Stimulated activated CD8-positive, alpha-beta memory T cell treated with anti-CD3 and anti-CD28 coated beads, Interleukin-7, amount 100 ng/mL, for 24 hours (primary cell): Measurements from ENCODE around the gene NKIRAS1.
"Not testable (repeated sequence)": the region's sequence is repeated elsewhere in the genome, so short reads cannot be mapped to it uniquely, and the experiment has no call there.

Source experiments
- DNase-seq: peaks from one replicate; pipeline ENCODE4 v3.0.0-alpha.2; 2020; ENCODE audit warnings: low read depth

The NKIRAS1 gene

DNA sequence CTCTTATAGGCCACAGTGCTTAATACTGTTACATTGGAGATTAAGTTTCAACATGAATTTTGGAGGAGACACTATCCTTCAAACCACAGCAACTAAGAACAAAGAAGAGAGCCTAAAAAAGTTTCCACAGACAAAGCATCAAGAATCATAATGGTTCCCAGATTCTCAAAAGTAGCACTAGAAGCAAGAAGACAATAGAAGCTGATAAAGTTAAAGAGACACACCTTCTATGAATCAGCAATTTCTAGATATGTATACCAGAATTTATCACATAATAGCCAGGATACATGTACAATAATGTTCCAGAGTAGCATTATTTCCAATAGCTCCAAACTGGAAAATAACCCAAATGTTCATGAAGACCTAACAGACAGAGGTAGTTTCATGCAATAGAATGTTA, 12.2 kb downstream of the NKIRAS1 start:
- no peak for DNase-seq

DNA sequence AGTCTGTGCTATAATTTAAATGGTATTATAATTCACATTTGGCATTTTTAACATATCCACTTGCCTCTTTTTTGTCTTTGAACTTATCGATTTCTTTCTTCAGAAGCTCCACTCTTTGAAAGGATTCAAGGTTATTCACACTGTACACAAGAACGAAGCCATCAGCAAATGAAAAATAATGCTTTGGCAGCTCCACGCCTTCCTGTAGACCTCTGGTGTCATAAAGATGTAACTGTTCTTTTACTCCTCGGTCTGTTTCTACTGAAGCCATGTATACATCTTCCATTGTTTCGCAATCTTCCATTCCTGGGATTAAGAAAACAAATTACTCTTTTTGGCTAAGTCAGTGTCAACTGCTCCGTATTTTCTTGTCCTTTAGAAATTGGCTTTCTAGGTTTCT, 16.0 kb downstream of the NKIRAS1 start:
- no peak for DNase-seq

DNA sequence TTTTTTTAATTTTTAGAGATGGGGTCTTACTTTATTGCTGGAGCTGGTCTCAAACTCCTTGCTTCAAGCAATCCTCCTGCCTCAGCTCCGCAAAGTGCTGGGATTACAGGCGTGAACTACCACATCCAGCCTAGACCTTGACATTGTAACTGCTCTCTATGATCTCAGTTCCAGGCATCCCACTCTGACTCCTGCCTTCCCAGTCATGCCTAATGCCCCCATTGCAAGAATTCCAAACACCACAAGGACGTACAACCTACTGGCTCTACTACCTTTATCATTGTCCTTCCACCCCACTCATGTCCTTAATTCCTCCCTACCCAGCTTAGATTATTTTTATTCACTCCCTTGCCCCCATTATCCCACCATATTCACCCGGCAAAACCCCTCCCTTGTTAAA, 21.6 kb downstream of the NKIRAS1 start:
- no peak for DNase-seq

DNA sequence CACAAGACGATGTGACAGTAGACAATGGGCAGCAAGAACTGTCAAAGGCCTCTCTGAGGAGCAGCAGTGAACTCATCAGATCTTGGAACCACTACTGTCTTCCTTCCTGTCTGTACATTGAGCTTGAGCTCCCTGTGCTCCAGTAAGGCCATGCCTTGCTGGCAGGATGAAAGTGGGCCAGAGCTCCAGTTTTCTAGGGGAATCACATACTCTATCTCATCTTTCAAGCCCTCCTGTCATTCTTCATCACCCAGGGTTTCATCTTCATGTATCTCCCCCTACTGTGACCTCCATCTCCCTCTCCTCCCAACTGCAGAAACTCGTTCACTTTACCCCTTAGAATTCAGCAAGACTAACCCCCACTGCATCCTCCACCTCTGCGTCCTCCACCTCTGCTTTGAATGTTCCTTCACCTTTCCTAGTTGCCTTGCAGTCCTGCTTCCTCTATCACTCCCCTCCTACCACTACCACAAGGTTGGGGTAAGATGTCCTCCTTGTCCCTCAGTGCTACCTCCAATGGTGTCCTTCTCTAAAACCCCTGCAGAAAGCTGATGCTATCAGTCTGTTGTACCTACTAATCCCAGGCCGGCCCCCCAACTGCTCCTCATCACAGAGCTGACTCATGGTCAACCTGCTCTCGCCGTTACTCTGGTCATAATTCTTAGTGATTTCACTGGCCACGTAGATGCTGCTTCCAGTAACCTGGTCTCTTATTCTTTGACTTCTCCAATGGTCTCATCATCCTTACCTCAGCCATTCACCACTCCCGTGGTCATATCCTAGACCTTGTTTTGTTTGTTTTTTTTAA, 22.3 kb downstream of the NKIRAS1 start:
- DNase-seq = no peak

DNA sequence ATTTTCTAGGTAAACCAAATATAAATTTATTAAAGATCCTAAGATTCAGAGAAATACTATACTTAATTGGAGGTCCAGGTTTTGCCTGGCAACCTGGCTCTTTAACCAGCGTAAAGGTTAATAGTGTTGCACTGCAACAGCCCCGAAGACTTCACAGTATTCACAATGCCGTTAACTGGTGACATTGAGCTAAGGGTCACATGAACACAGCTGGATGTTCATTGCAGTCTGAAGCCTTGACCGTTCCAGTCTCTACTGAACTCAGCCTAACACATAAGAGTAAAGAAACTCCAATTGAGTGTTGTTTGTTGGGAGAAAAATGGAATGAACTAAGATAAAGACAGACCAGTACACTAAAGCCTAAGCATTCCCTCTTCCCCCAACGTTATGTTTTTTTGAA, 26.8 kb downstream of the NKIRAS1 start:
- no peak for DNase-seq

DNA sequence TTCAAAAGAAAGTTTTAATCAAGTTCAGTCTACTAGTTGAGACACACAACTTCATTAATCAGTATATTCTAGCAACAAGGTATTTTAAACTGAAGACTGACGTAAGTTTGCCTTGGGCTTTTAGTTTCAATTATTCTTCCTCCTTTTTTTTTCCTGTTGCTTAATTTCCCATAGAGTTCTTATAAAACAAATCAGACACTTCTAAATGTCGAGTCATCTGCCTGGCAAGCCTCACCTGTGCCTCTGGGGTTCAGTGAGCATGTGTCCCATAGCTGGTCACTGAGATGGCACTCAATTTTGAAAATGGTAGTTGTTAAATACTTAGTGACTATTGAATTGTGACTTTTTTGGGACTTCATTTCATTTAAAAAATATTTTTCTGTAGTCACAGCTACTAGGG, 27.4 kb downstream of the NKIRAS1 start:
- no peak for DNase-seq

DNA sequence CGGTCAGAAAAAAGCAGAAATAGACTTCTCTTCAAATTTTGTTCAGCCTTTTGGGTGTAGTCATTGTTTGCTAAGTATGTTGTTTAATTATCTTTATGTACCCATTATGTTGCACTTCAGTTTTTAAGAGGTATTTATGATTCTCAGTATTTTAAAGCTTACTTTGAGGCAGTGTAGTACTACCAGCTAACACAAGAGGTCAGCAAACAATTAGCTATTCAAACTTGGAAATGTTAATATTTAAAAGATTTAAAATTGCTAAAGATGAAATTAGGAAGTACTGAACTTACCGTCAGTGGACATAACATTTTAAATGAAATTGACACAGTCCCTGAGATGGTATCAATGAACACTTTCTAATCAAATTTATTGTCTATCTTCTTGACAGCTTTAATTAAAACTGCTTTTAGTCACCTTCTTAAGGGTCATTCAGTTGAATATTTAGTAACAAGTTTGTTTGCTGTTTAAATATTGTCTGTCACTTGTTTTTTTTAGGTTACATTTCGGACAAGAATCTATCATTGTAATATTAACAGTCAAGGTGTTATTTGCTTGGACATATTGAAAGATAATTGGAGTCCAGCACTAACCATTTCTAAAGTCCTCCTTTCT, 28.1 kb downstream of the NKIRAS1 start:
- no peak for DNase-seq

DNA sequence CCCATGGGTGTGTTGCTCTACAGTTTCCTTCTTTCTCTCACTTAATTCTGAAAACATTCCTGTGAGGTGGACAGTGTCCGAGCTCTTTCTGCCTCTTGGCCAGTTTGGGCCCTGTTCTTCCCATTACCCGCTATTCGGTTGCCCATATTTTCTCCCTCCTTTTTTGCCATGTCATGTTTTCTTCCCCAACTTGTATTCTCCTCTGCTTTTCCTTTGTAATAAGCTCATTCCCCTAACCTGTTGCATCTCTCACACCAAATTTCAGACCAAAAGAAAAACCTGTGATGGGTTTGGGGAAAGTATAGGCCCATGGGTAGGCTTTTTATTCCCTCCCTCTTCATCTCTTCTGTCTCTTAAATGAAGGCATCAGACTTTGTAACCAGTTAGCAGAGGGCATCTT, 30.5 kb downstream of the NKIRAS1 start:
- DNase-seq = no peak

DNA sequence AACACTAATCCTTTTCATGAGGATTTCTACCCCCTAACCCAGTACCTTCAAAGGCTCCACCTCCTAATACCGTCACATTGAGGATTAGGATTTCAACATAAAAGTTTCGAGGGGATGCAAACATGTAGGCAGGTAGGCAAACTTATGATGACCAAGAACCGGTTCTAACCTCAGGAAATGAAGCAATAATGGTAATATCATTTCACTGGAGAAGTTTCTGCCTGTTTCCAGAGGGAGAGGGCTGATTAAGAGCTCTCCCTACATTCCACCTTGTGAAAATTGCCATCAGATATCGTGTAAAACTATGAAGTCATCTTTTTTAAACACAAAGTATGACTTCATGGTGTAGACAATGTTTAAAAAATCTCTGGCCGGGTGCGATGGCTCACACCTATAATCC, 31.6 kb downstream of the NKIRAS1 start:
- DNase-seq = no peak

DNA sequence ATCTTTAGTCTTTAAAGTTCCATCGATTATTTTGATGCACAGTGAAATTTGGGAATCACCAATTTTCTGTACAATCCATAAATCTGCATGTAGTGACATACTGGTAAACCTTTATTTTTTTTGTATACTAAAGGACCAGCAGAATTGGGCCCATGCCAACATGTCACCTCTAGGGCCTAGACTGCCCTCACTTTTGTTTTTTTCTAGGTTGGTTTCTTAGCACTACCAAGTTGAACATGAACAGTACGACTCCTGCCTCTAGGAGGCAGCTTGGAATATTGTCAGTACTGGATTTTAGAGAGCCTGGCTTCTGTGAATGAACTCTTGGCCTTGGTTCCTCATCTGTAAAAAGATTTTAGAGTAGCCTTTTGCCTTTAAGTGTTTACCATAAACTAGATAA, 32.3 kb downstream of the NKIRAS1 start:
- DNase-seq = no peak

DNA sequence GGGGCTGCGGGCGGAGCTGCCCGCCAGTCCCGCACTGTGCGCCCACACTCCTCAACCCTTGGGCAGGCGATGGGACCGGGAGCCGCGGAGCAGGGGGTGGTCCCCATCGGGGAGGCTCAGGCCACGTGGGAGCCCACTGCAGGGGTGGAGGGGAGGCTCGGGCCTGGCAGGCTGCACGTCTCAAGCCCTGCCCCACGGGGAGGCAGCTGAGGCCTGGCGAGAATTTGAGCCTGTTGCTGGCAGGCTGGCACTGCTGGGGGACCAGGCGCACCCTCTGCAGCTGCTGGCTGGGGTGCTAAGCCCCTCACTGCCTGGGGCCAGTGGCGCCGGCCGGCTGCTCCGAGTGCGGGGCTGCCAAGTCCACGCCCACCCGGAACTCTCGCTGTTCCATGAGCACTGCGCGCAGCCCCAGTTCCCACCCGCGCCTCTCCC, 34.3 kb downstream of the NKIRAS1 start:
- DNase-seq = no peak

DNA sequence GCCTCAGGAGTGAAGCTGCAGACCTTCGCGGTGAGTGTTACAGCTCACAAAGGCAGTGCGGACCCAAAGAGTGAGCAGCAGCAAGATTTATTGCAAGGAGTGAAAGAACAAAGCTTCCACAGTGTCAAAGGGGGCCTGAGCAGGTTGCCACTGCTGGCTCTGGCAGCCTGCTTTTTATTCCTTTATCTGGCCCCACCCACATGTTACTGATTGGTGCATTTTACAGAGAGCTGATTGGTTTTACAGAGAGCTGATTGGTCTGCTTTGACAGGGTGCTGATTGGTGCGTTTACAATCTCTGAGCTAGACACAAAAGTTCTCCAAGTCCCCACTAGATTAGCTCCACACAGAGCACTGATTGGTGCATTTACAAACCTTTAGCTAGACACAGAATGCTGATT, 34.8 kb downstream of the NKIRAS1 start:
- not testable (repeated sequence) for DNase-seq

DNA sequence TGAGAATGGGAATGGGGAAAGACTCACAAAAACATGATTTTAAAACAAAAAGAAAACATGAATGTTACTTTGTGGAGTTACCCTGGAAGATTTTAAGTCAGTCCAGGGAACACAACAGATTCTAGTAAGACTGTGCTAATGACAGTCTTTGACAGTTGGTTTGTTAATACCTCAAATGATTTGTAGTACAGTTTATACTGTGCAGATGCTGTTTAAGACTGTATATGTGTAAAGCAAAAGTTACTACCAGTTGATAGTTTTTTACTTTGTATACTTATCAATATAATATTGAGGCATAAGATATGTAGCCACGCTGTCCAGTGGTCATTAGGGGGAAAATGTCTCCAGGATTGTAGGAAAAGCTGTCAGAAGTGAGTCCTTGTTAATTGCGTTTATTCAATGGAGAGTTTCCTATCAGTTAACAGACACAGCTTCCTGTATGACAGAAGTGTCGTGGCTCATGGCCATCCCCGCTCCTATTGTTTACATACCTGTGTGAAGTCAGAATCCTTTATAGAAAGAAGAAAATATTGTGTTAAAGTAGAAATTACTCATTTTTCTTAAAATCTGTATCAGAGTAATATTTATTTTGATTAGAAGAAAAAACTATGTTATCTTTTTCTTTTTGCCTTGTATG, 36.0 kb downstream of the NKIRAS1 start:
- no peak for DNase-seq

DNA sequence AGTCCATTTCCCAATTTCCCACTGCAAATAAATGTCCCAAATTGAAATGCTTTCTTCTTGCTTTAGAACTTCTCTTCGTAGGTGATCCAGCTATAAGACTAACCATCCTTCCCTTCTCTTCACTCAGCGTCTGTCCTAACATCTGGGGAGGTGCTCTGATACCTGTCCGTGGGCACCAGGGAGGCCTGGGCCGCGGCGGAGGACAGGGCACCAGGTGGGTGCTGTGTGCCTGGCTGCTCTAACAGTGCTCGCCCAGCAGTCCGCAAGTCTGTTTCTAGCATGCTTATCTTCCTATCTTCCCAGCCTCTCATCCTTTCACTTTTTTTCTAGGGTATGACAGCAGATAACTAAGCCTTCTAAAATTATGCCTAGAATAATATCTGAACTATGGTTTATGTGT, 37.3 kb downstream of the NKIRAS1 start:
- no peak for DNase-seq

DNA sequence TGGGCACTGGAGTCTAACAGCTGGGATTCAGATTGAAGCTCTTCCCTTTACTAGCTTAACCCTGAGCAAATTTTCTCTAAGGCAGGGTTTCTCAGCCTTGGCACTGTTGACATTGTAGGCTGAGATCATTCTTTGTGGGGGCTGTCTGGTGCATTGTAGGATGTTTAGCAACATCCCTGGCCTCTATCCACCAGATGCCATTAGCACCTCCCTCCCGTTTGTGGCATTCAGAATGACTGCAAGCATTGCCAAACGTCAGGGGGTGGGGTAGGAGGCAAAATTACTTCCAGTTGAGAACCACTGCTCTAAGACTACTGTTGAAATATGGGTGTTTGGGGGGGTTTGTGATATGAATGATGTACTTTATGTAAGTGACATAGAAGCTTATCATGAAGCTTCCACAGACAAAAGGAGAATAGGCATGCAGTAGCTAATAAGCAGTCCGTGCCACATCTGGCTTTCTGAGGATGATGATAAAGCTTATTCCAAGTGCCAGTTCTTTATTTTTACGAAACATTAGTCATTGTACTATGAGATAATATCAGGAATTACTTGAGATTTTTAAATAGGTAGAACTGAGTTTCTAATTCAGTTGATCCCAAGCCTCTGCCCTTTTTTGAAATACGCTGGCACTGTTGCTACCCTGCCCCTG, 39.3 kb downstream of the NKIRAS1 start:
- DNase-seq = no peak

DNA sequence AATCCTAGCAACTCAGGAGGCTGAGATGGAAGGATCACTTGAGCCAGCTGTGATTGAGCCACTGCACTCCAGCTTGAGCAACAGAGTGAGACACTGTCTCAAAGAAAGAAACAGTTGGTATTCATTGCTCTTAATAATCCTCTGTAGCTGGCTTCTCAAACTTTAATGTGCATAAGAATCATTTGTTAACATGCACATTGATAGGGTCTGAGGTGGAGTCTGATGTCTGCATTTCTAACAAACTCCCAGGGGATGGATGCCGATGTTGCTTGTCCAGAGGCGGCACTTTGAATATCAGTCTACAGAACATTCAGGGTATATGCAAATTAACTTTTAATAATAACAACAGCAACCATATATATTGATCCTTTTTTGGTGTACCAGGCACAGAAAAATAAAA, 39.9 kb downstream of the NKIRAS1 start:
- DNase-seq = no peak

DNA sequence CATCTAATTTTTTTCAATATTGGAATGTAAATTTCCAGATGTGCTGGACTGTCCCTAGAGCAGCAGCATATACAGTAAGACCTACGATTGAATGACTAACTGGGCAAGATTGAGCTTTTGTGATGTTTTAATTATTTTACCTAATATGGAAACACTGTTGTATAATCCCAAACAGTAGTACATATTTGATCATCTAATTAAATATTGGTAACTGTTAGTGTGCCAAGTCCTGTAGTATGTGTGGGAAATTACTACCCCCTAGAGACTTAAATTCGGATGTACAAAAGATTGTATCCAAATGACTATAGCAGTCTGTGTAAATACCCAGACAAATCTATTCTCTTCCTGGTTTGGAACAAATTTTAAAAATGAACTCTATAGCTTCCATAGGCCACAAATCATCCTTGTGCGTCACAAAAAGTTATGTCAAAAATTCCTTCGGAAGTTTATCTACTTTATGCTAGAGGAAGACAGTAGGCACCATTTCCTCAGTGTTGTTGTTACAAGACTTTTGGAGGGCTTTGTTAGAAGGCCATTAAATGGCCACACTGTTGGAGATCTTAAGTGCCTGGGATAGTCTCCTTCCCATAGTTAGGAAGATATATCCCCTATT, 41.6 kb downstream of the NKIRAS1 start:
- DNase-seq = no peak

DNA sequence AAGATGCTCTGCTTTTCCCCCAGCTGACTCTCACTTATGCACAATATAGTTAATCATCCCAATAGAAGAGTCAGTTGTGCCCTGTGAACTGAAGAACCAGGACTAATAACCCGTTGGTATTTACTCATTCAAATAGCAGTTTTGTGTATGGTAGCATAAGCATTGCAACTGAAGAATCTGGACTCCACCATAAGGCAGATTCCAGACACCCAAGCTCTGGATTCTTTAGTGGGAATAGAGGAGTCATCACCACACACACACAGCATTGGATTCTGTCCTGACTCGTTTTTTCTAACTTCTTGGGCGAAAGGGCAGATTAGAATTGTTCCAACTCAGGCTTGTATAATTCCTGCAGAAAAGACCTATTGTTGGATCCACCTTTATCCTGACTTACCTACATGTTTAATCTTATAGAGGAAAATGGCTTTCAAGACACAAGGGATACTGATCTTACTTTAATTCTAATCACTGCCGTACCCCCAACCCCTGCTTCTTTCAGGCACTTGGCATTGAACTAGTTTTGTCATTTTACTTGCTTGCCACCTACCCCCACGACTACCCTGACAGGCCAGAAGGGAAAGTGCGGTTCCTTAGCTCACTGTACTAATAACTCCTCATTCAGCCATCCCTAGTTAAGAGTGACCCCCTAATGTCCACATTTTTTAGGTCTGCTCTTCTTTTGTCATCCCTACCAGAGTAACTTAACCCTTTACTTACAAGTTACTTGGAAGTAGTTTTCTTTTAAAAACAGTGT, 42.3 kb downstream of the NKIRAS1 start:
- no peak for DNase-seq

DNA sequence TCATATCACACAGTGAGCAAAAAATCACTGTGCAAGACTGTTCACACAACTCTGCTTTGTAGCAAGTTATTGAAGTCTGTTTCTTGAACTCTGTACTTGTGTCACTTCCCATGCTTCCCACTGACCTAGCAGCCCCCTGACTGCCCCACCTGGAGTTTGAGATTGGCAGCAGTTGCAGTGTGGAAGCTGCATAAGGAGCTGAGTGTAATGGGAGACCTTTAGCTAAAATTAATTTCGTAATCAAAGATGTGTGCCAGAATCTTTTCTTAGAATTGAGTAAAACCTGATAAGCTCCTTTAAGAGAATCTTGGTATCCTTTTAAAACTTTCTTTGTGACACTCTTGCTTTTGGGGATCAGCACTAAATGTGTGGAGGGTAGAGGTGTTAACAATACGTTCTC, 42.8 kb downstream of the NKIRAS1 start:
- no peak for DNase-seq

DNA sequence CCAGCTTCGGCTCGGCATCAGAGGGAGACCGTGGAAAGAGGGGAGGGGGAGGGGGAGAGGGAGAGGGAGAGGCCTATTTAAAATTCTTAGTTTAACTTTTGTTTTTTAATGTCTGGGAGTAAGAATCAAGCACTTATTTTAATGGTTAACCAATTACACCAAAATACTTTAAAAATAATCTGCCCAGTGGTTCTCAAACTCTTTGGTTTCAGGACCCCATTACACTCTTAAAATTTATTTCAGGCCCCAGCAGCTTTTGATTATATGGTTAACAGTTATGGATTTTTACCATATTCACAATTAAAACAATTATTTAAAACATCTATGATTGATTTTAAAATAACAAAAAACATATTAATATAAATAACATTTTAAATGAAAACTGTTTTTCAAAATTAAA, 44.5 kb downstream of the NKIRAS1 start:
- DNase-seq = no peak

DNA sequence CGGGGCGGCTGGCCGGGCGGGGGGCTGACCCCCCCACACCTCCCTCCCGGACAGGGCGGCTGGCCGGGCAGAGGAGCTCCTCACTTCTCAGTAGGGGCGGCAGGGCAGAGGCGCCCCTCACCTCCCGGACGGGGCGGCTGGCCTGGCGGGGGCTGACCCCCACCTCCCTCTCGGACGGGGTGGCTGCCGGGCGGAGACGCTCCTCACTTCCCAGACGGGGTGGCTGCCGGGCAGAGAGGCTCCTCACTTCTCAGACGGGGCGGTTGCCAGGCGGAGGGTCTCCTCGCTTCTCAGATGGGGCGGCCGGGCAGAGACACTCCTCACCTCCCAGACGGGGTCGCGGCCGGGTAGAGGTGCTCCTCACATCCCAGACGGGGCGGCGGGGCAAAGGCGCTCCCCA, 45.4 kb downstream of the NKIRAS1 start:
- not testable (repeated sequence) for DNase-seq

DNA sequence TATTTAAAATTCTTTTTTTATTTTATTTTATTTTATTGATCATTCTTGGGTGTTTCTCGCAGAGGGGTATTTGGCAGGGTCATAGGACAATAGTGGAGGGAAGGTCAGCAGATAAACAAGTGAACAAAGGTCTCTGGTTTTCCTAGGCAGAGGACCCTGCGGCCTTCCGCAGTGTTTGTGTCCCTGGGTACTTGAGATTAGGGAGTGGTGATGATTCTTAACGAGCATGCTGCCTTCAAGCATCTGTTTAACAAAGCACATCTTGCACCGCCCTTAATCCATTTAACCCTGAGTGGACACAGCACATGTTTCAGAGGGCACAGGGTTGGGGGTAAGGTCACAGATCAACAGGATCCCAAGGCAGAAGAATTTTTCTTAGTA, 46.1 kb downstream of the NKIRAS1 start:
- DNase-seq = not testable (repeated sequence)
